ENCODE measurements around the gene ARMC6. TPM values are rescaled to one million over a fixed set of nuclear protein-coding genes. Genes with fewer than 3 reads are reported as not detected.

ARMC6 gene
- 10 to 100 TPM; 51.3 to 54.0 TPM for total RNA-seq

- no peaks in the 10 kb centered on the region for H3K27me3 Mint-ChIP-seq
- H3K4me3 Mint-ChIP-seq = peak within 1 kb of the TSS; percentile 88
Measured at GRCh38 chr19:19033426-19034203, at the start of gene ARMC6, which contains the start of gene SUGP2. TSS of gene ARMC6 (plus strand) at chr19:19033603. CDS start at chr19:19034210, 607 bp downstream. TSS of gene SUGP2 (minus strand) at chr19:19033517. CDS start at chr19:19031071, 2,446 bp downstream.

GRCh38 chr19:18984251-18984650 is 49.2 kb upstream of the ARMC6 start:
- Mint-ChIP-seq H3K4me3 (no peak overlapping the region), H3K9me3 (no peaks in the 10 kb centered on the region), H3K27me3 (peaks cover 41% of the 10 kb centered on the region), H3K27ac (no peak overlapping the region), H3K36me3 (no peaks in the 10 kb centered on the region), H3K4me1 (no peaks in the 10 kb centered on the region)
- DNase-seq = no peak

More at GRCh38 chr19:19033426-19034203, at the start of gene ARMC6, which contains the start of gene SUGP2:
- no peaks in the 10 kb centered on the region for H3K9me3 Mint-ChIP-seq
- H3K4me1 Mint-ChIP-seq = peaks cover 35% of the 10 kb centered on the region
- peak; percentile 94 for DNase-seq
- H3K36me3 Mint-ChIP-seq = peaks cover 43% of the 10 kb centered on the region
- H3K27ac Mint-ChIP-seq = peak within 1 kb of the TSS; percentile 93

- H3K9me3 Mint-ChIP-seq = no peaks in the 10 kb centered on the region
- H3K36me3 Mint-ChIP-seq = no peaks in the 10 kb centered on the region
- no peak overlapping the region for H3K4me3 Mint-ChIP-seq
- H3K4me1 Mint-ChIP-seq = no peaks in the 10 kb centered on the region
- H3K27ac Mint-ChIP-seq = no peak overlapping the region
- peaks cover 41% of the 10 kb centered on the region for H3K27me3 Mint-ChIP-seq
- no peak for DNase-seq
Measured at GRCh38 chr19:18985257-18985656, 48.1 kb upstream of the ARMC6 start.

DNA sequence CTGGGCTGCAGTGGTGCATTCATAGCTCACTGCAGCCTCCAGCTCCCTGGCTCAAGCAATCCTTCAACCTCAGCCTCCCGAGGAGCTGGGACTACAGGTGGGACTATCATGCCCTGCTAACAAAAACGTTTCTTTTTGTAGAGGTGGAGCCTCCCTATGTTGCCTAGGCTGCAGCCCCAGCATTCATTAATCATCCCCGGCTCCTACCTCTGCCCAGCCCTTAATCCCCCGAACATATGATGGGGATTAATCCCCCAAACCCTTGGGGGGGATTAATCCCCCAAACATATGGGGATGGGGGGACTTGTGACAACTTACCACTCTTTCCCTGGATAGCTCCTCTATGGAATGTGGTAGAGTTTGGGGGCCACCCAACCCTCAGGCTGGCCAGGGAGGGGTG is 45.9 kb upstream of the ARMC6 start:
- Mint-ChIP-seq H3K4me3 (no peak overlapping the region), H3K9me3 (no peaks in the 10 kb centered on the region), H3K27me3 (peaks cover 35% of the 10 kb centered on the region), H3K4me1 (no peaks in the 10 kb centered on the region), H3K27ac (no peak overlapping the region), H3K36me3 (no peaks in the 10 kb centered on the region)
- DNase-seq = no peak

GRCh38 chr19:18989316-18989715 is 44.1 kb upstream of the ARMC6 start:
- Mint-ChIP-seq H3K9me3 (no peaks in the 10 kb centered on the region), H3K4me3 (no peak overlapping the region), H3K4me1 (no peaks in the 10 kb centered on the region), H3K27me3 (peaks cover 24% of the 10 kb centered on the region), H3K36me3 (peaks cover 2% of the 10 kb centered on the region), H3K27ac (no peak overlapping the region)
- DNase-seq = no peak

GRCh38 chr19:18990128-18990708 is 43.2 kb upstream of the ARMC6 start:
- Mint-ChIP-seq H3K4me3 (no peak overlapping the region), H3K9me3 (no peaks in the 10 kb centered on the region), H3K27ac (no peak overlapping the region), H3K36me3 (peaks cover 2% of the 10 kb centered on the region), H3K27me3 (peaks cover 16% of the 10 kb centered on the region), H3K4me1 (no peaks in the 10 kb centered on the region)
- no peak for DNase-seq

- peaks cover 2% of the 10 kb centered on the region for H3K36me3 Mint-ChIP-seq
- no peak overlapping the region for H3K4me3 Mint-ChIP-seq
- H3K27me3 Mint-ChIP-seq = peaks cover 9% of the 10 kb centered on the region
- no peak for DNase-seq
- peak overlapping the region; percentile 25 for H3K27ac Mint-ChIP-seq
- H3K4me1 Mint-ChIP-seq = no peaks in the 10 kb centered on the region
- no peaks in the 10 kb centered on the region for H3K9me3 Mint-ChIP-seq
Measured at GRCh38 chr19:18991006-18991405, 42.4 kb upstream of the ARMC6 start.

DNA sequence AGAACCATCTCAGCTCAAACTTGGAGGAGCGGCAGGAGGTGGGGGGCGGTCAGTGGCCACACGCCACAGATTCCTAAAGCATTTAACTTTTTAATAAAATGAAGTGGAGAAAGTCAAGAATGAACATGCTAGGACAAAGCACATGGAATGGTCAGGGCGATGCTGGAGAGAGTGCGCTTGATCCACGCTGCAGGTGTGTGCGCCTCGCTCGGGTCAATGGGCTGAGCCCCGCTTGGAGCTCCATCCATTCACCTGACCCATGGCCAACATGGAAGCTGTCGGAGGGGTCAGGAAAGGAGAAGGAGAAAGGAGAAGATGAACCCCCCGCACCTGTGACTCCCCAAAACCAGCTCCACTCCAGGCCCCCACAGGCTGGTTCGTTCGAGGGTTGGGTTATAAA is 41.9 kb upstream of the ARMC6 start:
- DNase-seq = no peak
- no peaks in the 10 kb centered on the region for H3K4me1 Mint-ChIP-seq
- peaks cover 2% of the 10 kb centered on the region for H3K36me3 Mint-ChIP-seq
- no peak overlapping the region for H3K4me3 Mint-ChIP-seq
- peaks cover 4% of the 10 kb centered on the region for H3K27me3 Mint-ChIP-seq
- H3K9me3 Mint-ChIP-seq = no peaks in the 10 kb centered on the region
- H3K27ac Mint-ChIP-seq = no peak overlapping the region

DNA sequence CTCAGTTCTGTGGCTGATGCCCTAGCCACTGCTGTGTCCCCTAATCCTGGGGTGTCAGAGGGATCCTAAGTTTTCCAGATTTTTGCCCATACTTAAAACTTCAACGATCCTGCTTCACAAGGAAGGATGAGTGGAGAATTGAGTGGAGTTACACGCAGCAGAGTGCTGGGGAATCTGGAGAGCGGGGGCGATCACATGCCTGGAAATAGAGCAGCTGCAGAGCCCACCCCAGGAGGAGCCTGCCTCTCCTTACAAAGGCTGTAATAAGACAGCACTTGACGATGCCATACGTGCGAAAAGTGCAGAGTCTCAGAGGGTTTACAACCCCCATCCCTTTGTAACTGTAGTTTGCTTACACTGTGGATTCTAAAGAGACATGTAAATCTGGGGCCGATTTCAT is 40.7 kb upstream of the ARMC6 start:
- H3K36me3 Mint-ChIP-seq = peaks cover 4% of the 10 kb centered on the region
- no peaks in the 10 kb centered on the region for H3K4me1 Mint-ChIP-seq
- H3K4me3 Mint-ChIP-seq = no peak overlapping the region
- no peaks in the 10 kb centered on the region for H3K9me3 Mint-ChIP-seq
- DNase-seq = no peak
- no peaks in the 10 kb centered on the region for H3K27me3 Mint-ChIP-seq
- no peak overlapping the region for H3K27ac Mint-ChIP-seq

DNA sequence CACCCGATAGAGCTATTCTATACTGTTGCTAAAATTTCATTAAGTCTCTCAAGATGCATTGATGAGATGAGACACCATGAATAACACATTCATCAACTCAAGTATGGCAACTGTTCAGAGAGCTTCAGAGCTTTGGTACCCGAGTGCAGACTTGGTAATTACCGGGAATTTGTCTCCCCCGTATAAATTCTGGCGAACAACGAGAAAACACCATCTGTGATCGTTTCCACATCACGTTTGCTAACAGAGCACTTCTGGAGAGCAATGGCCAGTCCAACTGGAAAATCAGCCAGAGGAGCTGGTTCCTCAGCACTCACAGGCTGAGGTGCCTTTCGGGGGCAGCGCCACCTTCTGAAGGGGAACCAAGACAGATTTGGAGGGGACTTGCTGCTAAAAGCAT is 40.3 kb upstream of the ARMC6 start:
- Mint-ChIP-seq H3K9me3 (no peaks in the 10 kb centered on the region), H3K27ac (no peak overlapping the region), H3K36me3 (peaks cover 4% of the 10 kb centered on the region), H3K4me1 (no peaks in the 10 kb centered on the region), H3K27me3 (no peaks in the 10 kb centered on the region), H3K4me3 (no peak overlapping the region)
- DNase-seq = no peak

GRCh38 chr19:18995804-18996241 is 37.6 kb upstream of the ARMC6 start:
- Mint-ChIP-seq H3K27ac (no peak overlapping the region), H3K27me3 (no peaks in the 10 kb centered on the region), H3K9me3 (no peaks in the 10 kb centered on the region), H3K4me3 (no peak overlapping the region), H3K4me1 (peaks cover 23% of the 10 kb centered on the region), H3K36me3 (peaks cover 15% of the 10 kb centered on the region)
- peak; percentile 21 for DNase-seq

- peaks cover 15% of the 10 kb centered on the region for H3K36me3 Mint-ChIP-seq
- H3K4me3 Mint-ChIP-seq = no peak overlapping the region
- H3K27me3 Mint-ChIP-seq = no peaks in the 10 kb centered on the region
- H3K27ac Mint-ChIP-seq = no peak overlapping the region
- H3K4me1 Mint-ChIP-seq = peaks cover 23% of the 10 kb centered on the region
- no peaks in the 10 kb centered on the region for H3K9me3 Mint-ChIP-seq
- DNase-seq = no peak
Measured at GRCh38 chr19:18996351-18996750, 37.1 kb upstream of the ARMC6 start.

DNA sequence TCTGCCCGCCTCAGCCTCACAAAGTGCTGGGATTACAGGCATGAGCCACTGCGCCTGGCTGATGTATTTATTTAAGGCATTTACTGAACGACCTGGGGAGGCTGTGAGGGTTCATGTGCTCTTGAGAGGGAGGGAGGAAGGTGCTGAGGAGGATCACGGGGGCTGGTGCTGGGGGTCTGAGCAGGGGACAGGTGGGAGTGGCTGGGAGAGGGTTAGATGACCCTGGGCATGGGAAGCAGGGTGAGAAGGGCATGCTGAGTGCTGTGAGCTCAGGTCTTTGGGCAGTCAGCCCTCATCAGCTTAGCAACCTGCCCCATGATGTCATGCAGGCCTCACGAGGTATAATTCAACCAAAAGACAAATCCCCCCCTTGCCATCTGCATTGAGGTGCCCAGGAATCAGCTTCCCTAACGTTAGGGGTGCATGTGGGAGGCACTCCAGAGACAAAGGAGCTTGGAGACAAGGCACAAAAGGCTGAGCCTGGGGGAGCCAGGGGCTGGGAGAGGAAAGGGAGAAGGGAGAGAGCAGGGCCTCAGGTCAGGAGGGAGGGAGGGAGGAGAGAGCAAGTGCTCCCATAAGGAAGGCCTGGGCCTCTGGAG is 36.5 kb upstream of the ARMC6 start:
- H3K27me3 Mint-ChIP-seq = no peaks in the 10 kb centered on the region
- no peak overlapping the region for H3K27ac Mint-ChIP-seq
- no peaks in the 10 kb centered on the region for H3K9me3 Mint-ChIP-seq
- peaks cover 17% of the 10 kb centered on the region for H3K36me3 Mint-ChIP-seq
- no peak for DNase-seq
- no peak overlapping the region for H3K4me3 Mint-ChIP-seq
- peaks cover 23% of the 10 kb centered on the region for H3K4me1 Mint-ChIP-seq

DNA sequence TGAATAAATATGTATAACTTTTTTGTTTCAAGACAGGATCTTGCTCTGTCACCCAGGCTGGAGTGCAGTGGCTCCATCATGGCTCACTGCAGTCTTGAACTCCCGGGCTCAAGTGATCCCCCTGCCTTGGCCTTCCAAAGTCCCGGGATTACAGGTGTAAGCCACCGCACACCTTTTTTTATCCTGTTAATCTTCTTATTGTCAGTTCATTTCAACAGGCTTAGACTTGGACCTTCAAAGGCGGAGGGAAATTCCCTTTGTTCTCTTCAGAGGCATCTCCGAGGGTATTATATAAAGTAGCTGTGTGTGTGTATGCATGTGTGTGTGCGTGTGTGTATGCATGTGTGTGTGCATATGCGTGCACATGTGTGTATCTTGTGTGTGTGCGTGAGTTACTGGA is 35.1 kb upstream of the ARMC6 start:
- H3K9me3 Mint-ChIP-seq = no peaks in the 10 kb centered on the region
- H3K27ac Mint-ChIP-seq = no peak overlapping the region
- no peak overlapping the region for H3K4me3 Mint-ChIP-seq
- peaks cover 17% of the 10 kb centered on the region for H3K36me3 Mint-ChIP-seq
- DNase-seq = no peak
- H3K4me1 Mint-ChIP-seq = peaks cover 23% of the 10 kb centered on the region
- no peaks in the 10 kb centered on the region for H3K27me3 Mint-ChIP-seq

DNA sequence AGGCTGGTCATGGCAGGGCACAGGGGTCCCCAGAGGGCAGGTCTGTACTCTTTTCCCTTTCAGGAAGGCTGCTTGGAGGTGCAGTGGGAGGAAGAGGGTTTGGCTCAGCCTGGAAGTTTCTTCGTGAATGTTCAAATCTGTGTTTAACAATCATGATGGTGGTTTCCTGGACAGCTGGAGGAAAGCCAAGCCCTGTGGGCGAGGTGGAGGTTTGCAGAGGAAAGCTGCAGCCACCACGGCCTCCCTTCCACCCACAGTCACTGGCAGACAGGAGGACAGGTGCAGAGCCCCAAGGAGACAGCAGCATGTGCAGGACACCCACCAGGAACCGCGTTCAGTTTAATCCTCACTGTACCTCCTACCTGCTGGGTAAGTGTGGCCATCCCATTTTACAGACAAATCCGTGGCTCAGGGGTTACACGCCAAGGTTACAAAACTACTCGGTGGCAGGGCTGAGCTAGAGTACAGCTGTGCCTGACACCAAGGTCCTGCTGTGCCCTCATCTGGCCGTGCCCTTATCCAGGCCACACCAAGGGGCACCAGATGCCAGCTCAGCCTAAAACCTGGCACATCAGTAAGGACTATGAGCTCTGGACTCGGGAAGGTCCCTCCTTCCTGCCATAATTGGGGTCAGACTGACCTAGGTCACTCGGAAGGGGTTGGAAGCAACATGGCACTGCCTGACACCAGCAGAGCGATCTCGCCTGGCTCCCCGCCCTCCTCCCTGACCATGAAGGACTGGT is 34.2 kb upstream of the ARMC6 start:
- no peak for DNase-seq
- Mint-ChIP-seq H3K36me3 (peaks cover 15% of the 10 kb centered on the region), H3K4me1 (peaks cover 23% of the 10 kb centered on the region), H3K4me3 (no peak overlapping the region), H3K27ac (no peak overlapping the region), H3K27me3 (no peaks in the 10 kb centered on the region), H3K9me3 (no peaks in the 10 kb centered on the region)
